K562 (cell line): ENCODE results near the gene SERPINE1. TPM values are rescaled to one million over a fixed set of nuclear protein-coding genes. Genes with fewer than 3 reads are reported as not detected.
A peak's percentile ranks its signal among the peaks of the same experiment; 100 is the strongest.

Experiments
- AFF4 ChIP-seq: sonication (generic); formaldehyde crosslinking; IDR thresholded peaks from 2 replicates; pipeline ENCODE4 v1.8.0; 2023; ENCODE audit warnings: mild to moderate bottlenecking, missing genetic modification reagents
- BHLHE40 ChIP-seq: IDR thresholded peaks from 2 replicates; pipeline ENCODE4 v1.6.1; 2011; ENCODE audit warnings: low read length, improper control_type of control experiment
- FOXO4 ChIP-seq: fragments of 450-650 bp; formaldehyde crosslinking; IDR thresholded peaks from 2 replicates; pipeline ENCODE4 v1.4.0; 2020; ENCODE audit warnings: mild to moderate bottlenecking, moderate library complexity
- FOXP1 ChIP-seq: sonication (generic); formaldehyde crosslinking; IDR thresholded peaks from 2 replicates; pipeline ENCODE4 v1.8.0; 2022; ENCODE audit warnings: mild to moderate bottlenecking, missing genetic modification reagents
- GATAD2B ChIP-seq: fragments of 450-650 bp; IDR thresholded peaks from 2 replicates; pipeline ENCODE4 v1.6.1; 2017; ENCODE audit warnings: mild to moderate bottlenecking, borderline replicate concordance
- HEY1 ChIP-seq: fragments of 250-450 bp; sonication (Bioruptor Pico); IDR thresholded peaks from 2 replicates; pipeline ENCODE4 v1.5.0; 2020; ENCODE audit warnings: mild to moderate bottlenecking, moderate library complexity, borderline replicate concordance
- HINFP ChIP-seq: fragments of 450-650 bp; conservative IDR thresholded peaks from 2 replicates; pipeline ENCODE4 v1.6.1; 2016; ENCODE audit warnings: missing genetic modification characterization, low read depth, mild to moderate bottlenecking, control low read depth, missing compliant biosample characterization
- L3MBTL2 ChIP-seq: fragments of 450-650 bp; IDR thresholded peaks from 2 replicates; pipeline ENCODE4 v1.6.1; 2016; ENCODE audit warnings: mild to moderate bottlenecking, moderate library complexity
- MED1 ChIP-seq: sonication (generic); formaldehyde crosslinking; IDR thresholded peaks from 2 replicates; pipeline ENCODE4 v1.8.1; 2023; ENCODE audit warnings: missing genetic modification reagents, borderline replicate concordance
- MEF2A ChIP-seq: IDR thresholded peaks from 2 replicates; pipeline ENCODE4 v1.6.1; 2011; ENCODE audit warnings: low read depth, mild to moderate bottlenecking, low read length, moderate library complexity; ENCODE audit not compliant: control insufficient read depth
- PHF8 ChIP-seq: fragments of 200-600 bp; sonication (generic); IDR thresholded peaks from 2 replicates; pipeline ENCODE4 v1.6.1; 2012; ENCODE audit warnings: mixed run types, mild to moderate bottlenecking, inconsistent platforms, low read length, moderate library complexity, borderline replicate concordance
- PTBP1 ChIP-seq: fragments of 200-400 bp; formaldehyde crosslinking; IDR thresholded peaks from 2 replicates; pipeline ENCODE4 v1.6.1; 2017; ENCODE audit warnings: low read depth, low read length
- RBBP5 ChIP-seq: fragments of 200-600 bp; sonication (generic); IDR thresholded peaks from 2 replicates; pipeline ENCODE4 v1.6.1; 2012; ENCODE audit warnings: borderline replicate concordance, mild to moderate bottlenecking, low read length, control low read depth, inconsistent platforms; ENCODE audit not compliant: insufficient read depth, poor library complexity, severe bottlenecking
- RFX5 ChIP-seq: IDR thresholded peaks from 2 replicates; pipeline ENCODE4 v1.6.1; 2011; ENCODE audit warnings: low read depth, mild to moderate bottlenecking, improper control_type of control experiment, low read length
- SNAPC5 ChIP-seq: fragments of 250-450 bp; sonication (Bioruptor Pico); IDR thresholded peaks from 2 replicates; pipeline ENCODE4 v1.8.0; 2021; ENCODE audit warnings: moderate library complexity, mild to moderate bottlenecking, inconsistent platforms
- THAP7 ChIP-seq: fragments of 250-450 bp; sonication (Bioruptor Pico); IDR thresholded peaks from 2 replicates; pipeline ENCODE4 v1.5.0; 2021
- TRIM28 ChIP-seq: fragments of 450-650 bp; IDR thresholded peaks from 2 replicates; pipeline ENCODE4 v1.6.1; 2017
- U2AF2 ChIP-seq: fragments of 200-400 bp; formaldehyde crosslinking; optimal IDR thresholded peaks from 2 replicates; pipeline ENCODE3; 2017; ENCODE audit warnings: low read depth, mild to moderate bottlenecking, low read length
- ZNF668 ChIP-seq: fragments of 250-450 bp; sonication (Bioruptor Pico); IDR thresholded peaks from 2 replicates; pipeline ENCODE4 v1.8.0; 2022; ENCODE audit warnings: mild to moderate bottlenecking, inconsistent platforms
- ZNF717 ChIP-seq: fragments of 250-450 bp; sonication (Bioruptor Pico); IDR thresholded peaks from 2 replicates; pipeline ENCODE4 v1.5.0; 2021
- polyA plus RNA-seq, 8 experiments: library from polyadenylated mRNA; depleted of rRNA in 4 of 8; stranded (reverse) in 5 of 8; unstranded in 3 of 8; fragments of >200 nt; fragmentation: Nextera tagmentation in 2 of 8; fragmentation: Illumina TruSeq in 1 of 8; extraction: Ambion mirVana in 2 of 8; extraction: Trizol in 1 of 8; gene quantifications; 2 replicates each; pipeline versions ENCODE4 v1.2.1 to v1.2.3, GENCODE V29; 2011 to 2014; ENCODE audit warnings: inconsistent platforms in 1 of 8, missing spikeins in 1 of 8
- total RNA-seq, 7 experiments: library from RNA; depleted of rRNA in 6 of 7; stranded (reverse); fragments of >200 nt in 6 of 7; fragmentation: Illumina TruSeq in 2 of 7; extraction: Trizol in 2 of 7; gene quantifications; 2 replicates each; pipeline versions ENCODE4 v1.2.1 to v1.2.3, GENCODE V29; 2011 to 2021; ENCODE audit warnings: low replicate concordance in 1 of 7

SERPINE1 gene
- total and polyA plus RNA-seq, 9 of the 15 experiments (the other 6 are each of a cell fraction or from before 2014, with no cell fraction given): 0.22 to 4.8 (median 0.91) TPM

DNA sequence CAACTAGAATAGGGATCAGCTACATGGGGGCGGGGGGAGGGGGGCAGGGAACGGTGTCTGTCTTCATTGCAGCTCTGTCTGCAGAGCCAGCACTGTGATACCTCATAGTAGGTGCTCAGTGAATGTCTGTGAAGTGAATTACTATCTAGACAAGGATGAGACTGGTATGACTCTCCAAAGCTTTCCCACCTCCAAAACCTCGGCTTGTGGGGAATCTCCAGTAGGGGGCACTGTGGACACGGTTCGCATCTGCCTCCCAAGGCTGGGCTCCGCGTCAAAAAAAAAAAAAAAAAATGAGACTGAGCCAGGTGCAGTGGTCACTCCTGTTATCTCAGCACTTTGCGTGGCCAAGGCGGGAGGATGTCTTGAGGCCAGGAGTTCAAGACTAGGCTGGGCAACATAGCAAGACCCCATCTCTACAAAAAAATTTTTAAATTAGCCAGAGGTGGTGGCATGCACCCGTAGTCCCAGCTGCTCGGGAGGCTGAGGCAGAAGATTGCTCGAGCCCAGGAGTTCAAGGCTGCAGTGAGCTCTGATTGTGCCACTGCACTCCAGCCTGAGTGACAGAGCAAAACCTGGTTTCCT, 32.0 kb upstream of the SERPINE1 start (continued):
- TF ChIP-seq THAP7 (0 out of 2 replicates have a peak, but pooled peaks have one; percentile 68), SNAPC5 (CRISPR knock-in tag) (no peak), ZNF717 (CRISPR knock-in tag) (no peak), RFX5 (no peak), AFF4 (CRISPR knock-in tag) (no peak), PHF8 (no peak), RBBP5 (no peak), U2AF2 (no peak), HEY1 (CRISPR knock-in tag) (no peak), BHLHE40 (0 out of 2 replicates have a peak, but pooled peaks have one; percentile 11), HINFP (tag) (no peak), MED1 (no peak), FOXO4 (CRISPR knock-in tag) (no peak), ZNF668 (CRISPR knock-in tag) (no peak), TRIM28 (no peak), GATAD2B (no peak), MEF2A (no peak), PTBP1 (no peak), FOXP1 (no peak), L3MBTL2 (peak; percentile 49; the same call in 1 of the 2 replicates)
